Tibial artery (tissue), 4 donors: Measurements from ENCODE around the gene RNF222.

ENCODE experiments used
- DNase-seq, 2 donors: peaks; one replicate each; pipeline ENCODE4 v3.0.0-alpha.2; 2019
- H3K27ac ChIP-seq, 2 donors: fragments of 200-600 bp; sonication (generic) in 1 of 2; 1 replicate in 1 of 2; 2 replicates in 1 of 2; pipeline ENCODE4 v1.5.1; 2018 to 2019; ENCODE audit warnings: mild to moderate bottlenecking in 1 of 2
- H3K27me3 ChIP-seq, 2 donors: fragments of 200-600 bp; sonication (generic) in 1 of 2; one replicate each; pipeline versions ENCODE4 v1.5.1 to v1.6.0; 2016 to 2019
- H3K36me3 ChIP-seq, 3 donors: fragments of 200-600 bp; sonication (generic) in 2 of 3; one replicate each; pipeline ENCODE4 v1.5.1; 2016 to 2019; ENCODE audit warnings: mild to moderate bottlenecking in 2 of 3
- H3K4me1 ChIP-seq, 4 donors: fragments of 200-600 bp; sonication (generic) in 2 of 4; 1 replicate in 3 of 4; 2 replicates in 1 of 4; pipeline ENCODE4 v1.5.1; 2016 to 2019
- H3K4me3 ChIP-seq, 2 donors: fragments of 200-600 bp; sonication (generic) in 1 of 2; 1 replicate in 1 of 2; 2 replicates in 1 of 2; pipeline ENCODE4 v1.5.1; 2018 to 2019; ENCODE audit warnings: mild to moderate bottlenecking in 2 of 2
- H3K9me3 ChIP-seq, 3 donors: fragments of 200-600 bp; sonication (generic) in 1 of 3; one replicate each; pipeline ENCODE4 v1.5.1; 2016 to 2019
- intact Hi-C: fragments of 100-400 bp; cut with DNase I; formaldehyde crosslinking; loops from one replicate; pipeline ENCODE4 v1.15.0; 2023; ENCODE audit warnings: low total_unique reads
- TF ChIP-seq, protein P1 (sequence below), 2 experiments: fragments of 200-600 bp in 1 of 2; fragments of 450-650 bp in 1 of 2; IDR thresholded peaks; one replicate each; pipeline ENCODE4 v1.5.1; 2017 to 2019; ENCODE audit warnings: antibody characterized with exemption in 2 of 2, mild to moderate bottlenecking in 1 of 2, moderate library complexity in 1 of 2

The RNF222 gene

GRCh38 chr17:8369944-8370343 lies 27.7 kb downstream of the RNF222 start:
- intact Hi-C loops: no loop called here
- TF ChIP-seq, protein P1, sequence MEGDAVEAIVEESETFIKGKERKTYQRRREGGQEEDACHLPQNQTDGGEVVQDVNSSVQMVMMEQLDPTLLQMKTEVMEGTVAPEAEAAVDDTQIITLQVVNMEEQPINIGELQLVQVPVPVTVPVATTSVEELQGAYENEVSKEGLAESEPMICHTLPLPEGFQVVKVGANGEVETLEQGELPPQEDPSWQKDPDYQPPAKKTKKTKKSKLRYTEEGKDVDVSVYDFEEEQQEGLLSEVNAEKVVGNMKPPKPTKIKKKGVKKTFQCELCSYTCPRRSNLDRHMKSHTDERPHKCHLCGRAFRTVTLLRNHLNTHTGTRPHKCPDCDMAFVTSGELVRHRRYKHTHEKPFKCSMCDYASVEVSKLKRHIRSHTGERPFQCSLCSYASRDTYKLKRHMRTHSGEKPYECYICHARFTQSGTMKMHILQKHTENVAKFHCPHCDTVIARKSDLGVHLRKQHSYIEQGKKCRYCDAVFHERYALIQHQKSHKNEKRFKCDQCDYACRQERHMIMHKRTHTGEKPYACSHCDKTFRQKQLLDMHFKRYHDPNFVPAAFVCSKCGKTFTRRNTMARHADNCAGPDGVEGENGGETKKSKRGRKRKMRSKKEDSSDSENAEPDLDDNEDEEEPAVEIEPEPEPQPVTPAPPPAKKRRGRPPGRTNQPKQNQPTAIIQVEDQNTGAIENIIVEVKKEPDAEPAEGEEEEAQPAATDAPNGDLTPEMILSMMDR (IDR thresholded peaks at IDR 0.05): no peak
- Histone ChIP-seq H3K36me3 (peaks cover 7 to 26% (median 21%) of the 10 kb centered on the region in 3 donors), H3K4me1 (peaks cover 0 to under 1% (median under 1%) of the 10 kb centered on the region in 4 donors), H3K9me3 (no peaks in the 10 kb centered on the region), H3K4me3 (no peak overlapping the region), H3K27ac (no peak overlapping the region), H3K27me3 (no peaks in the 10 kb centered on the region)
- DNase-seq: no peak

DNA sequence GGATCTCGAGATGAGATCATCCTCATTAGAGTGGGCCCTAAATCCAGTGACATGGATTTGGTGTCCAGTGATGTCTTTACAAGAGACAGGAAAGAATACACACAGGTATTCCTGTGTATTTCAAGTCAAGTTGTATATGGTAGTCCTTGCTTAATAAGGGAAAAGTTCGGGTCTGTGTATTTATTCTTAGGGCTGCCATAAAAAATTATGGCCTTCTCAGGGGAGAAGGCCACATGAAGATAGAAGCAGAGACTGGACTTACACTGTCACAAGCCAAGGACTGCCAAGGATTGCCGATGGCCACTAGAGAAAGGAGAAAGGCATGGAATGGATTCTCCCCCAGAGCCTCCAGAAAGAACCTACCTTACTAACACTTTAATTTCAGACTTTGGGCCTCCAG lies 29.4 kb downstream of the RNF222 start:
- Histone ChIP-seq H3K9me3 (no peaks in the 10 kb centered on the region), H3K27ac (no peak overlapping the region), H3K36me3 (peaks cover 7 to 33% (median 21%) of the 10 kb centered on the region in 3 donors), H3K4me3 (no peak overlapping the region), H3K4me1 (no peaks in the 10 kb centered on the region), H3K27me3 (no peaks in the 10 kb centered on the region)
- intact Hi-C loops: no loop called here
- TF ChIP-seq, protein P1 (IDR thresholded peaks at IDR 0.05): no peak
- no peak for DNase-seq

DNA sequence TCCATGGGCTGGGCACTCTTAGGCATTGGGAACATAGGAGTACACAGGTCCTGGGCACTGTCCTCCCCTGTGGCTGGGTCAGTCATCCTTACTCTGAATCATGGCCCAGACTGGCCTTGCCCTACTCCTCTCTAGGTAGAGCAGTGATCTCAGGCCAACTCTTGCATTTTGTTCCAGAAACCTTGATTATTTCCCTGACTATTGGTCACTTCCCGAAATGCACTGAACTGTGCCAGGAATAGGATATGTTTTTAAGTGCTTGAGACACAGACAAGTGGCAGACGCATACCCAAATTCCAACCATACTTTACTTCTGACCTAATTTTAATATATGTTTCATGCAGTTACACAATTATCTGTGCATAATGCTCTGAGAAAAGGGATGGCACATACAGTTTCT lies 31.4 kb downstream of the RNF222 start:
- Histone ChIP-seq H3K27ac (no peak overlapping the region), H3K4me1 (no peaks in the 10 kb centered on the region)

DNA sequence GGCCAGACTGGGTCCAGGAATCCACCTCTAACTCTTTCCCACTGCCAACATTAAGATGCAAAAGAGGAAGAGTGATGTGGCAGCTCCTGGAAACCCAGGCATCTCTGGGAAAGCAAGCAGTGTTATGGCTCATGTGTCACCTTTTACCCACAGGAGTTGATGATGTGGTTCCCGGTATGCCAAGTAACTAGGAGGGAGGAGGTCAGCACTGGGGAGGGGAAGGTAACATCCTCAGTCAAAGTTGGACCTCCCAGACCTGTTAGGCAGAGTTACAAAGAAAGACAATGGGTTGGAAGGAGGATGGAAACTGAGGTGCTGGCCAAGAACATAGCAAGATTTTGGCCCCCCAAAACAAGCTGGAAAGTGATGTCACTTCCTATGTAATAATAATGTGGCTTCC lies 32.5 kb downstream of the RNF222 start:
- DNase-seq: no peak
- no peaks in the 10 kb centered on the region for H3K27me3 ChIP-seq
- no peak overlapping the region for H3K27ac ChIP-seq
- H3K36me3 ChIP-seq: peaks cover 7 to 31% (median 21%) of the 10 kb centered on the region in 3 donors
- intact Hi-C loops: no loop called here
- no peaks in the 10 kb centered on the region for H3K4me1 ChIP-seq
- no peak overlapping the region for H3K4me3 ChIP-seq
- TF ChIP-seq, protein P1 (IDR thresholded peaks at IDR 0.05): no peak
- no peaks in the 10 kb centered on the region for H3K9me3 ChIP-seq

More for the DNA sequence above, 31.4 kb downstream of the RNF222 start:
- Histone ChIP-seq H3K4me3 (no peak overlapping the region), H3K36me3 (peaks cover 7 to 33% (median 21%) of the 10 kb centered on the region in 3 donors), H3K9me3 (no peaks in the 10 kb centered on the region), H3K27me3 (no peaks in the 10 kb centered on the region)
- intact Hi-C loops: no loop called here
- no peak for DNase-seq
- TF ChIP-seq, protein P1 (IDR thresholded peaks at IDR 0.05): no peak

DNA sequence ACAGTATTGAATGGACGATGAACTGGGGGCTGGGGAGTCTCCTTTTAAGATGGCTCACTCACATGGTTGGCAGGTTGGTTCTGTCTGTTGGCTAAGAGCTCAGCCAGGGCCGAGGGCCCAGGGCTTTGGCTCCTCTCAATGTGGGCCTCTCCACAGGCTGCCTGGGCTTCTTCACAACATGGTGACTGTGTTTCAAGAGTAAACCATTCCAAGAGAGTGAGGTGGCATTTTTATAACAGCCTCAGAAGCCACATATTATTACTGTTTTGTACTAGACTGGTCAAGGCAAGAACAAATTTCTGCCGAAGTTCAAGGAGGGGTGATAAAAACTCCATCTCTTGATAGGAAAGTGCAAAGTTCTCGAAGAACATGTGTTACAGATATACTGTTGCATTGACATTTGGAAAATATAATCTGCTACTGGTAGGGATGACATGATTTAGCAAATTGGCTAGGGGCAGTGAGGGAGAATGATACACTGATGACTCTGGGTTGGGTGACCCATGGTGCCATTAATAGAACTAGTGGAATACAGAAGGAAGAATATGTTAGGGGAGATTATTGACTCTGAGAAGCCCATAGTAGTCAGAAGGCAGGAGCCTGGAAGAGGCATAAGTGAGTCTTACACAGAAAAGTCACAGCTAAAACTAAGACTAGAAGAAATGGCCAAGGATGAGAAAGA lies 34.8 kb downstream of the RNF222 start:
- Histone ChIP-seq H3K27me3 (no peaks in the 10 kb centered on the region), H3K27ac (no peak overlapping the region), H3K4me1 (no peaks in the 10 kb centered on the region), H3K36me3 (peaks cover 0 to 8% (median 0%) of the 10 kb centered on the region in 3 donors), H3K9me3 (no peaks in the 10 kb centered on the region), H3K4me3 (no peak overlapping the region)
- intact Hi-C loops: no loop called here
- no peak for DNase-seq
- TF ChIP-seq, protein P1 (IDR thresholded peaks at IDR 0.05): no peak
